GM23248 (cell line): Measurements from ENCODE around the gene FCGBP.

Experiments used
- EZH2 ChIP-seq: fragments of 200-600 bp; sonication (generic); IDR thresholded peaks from 2 replicates; pipeline ENCODE4 v1.6.1; 2018; ENCODE audit warnings: antibody characterized with exemption, mild to moderate bottlenecking; ENCODE audit not compliant: insufficient read depth, poor library complexity, severe bottlenecking
- EZH2phosphoT487 ChIP-seq: fragments of 200-600 bp; sonication (generic); IDR thresholded peaks from 2 replicates; pipeline ENCODE4 v1.6.1; 2018; ENCODE audit warnings: antibody characterized with exemption, moderate library complexity, mild to moderate bottlenecking, low read depth; ENCODE audit not compliant: insufficient read depth

DNA sequence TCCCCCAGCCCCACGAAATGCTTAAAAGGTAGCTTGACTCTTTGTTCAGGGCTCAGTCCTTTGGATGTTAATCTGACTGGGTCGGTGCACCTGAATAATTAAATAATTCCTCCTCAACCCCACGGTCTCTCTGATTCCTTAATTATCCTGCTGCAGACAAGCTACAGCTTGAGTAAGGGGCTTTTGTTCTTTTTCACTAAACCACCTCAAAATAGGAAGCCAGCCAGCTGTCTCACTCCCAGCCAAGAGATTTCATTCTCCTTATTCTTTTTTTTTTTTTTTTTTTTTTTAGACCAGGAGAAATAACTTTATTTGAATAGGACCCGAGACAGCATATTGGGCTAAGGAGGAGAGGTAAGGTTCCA, 7.9 kb upstream of the FCGBP start:
- TF ChIP-seq EZH2 (no peak), EZH2phosphoT487 (no peak)
